Measurements from ENCODE around the gene EPS8L3.
"Not testable (repeated sequence)": the region's sequence is repeated elsewhere in the genome, so short reads cannot be mapped to it uniquely, and the experiment has no call there.

Gene EPS8L3

GRCh38 chr1:109712321-109712864 lies 51.3 kb downstream of the EPS8L3 start:
- ChIA-PET CTCF (no interaction called here), POLR2A (interaction anchor here (1.0 kb wide), 1 partner anchor 50 kb away, joined by 4 read pairs; no protein-coding TSS in a partner anchor)
- TF ChIP-seq, protein P1, sequence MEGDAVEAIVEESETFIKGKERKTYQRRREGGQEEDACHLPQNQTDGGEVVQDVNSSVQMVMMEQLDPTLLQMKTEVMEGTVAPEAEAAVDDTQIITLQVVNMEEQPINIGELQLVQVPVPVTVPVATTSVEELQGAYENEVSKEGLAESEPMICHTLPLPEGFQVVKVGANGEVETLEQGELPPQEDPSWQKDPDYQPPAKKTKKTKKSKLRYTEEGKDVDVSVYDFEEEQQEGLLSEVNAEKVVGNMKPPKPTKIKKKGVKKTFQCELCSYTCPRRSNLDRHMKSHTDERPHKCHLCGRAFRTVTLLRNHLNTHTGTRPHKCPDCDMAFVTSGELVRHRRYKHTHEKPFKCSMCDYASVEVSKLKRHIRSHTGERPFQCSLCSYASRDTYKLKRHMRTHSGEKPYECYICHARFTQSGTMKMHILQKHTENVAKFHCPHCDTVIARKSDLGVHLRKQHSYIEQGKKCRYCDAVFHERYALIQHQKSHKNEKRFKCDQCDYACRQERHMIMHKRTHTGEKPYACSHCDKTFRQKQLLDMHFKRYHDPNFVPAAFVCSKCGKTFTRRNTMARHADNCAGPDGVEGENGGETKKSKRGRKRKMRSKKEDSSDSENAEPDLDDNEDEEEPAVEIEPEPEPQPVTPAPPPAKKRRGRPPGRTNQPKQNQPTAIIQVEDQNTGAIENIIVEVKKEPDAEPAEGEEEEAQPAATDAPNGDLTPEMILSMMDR (IDR thresholded peaks at IDR 0.05; ENCODE audit: insufficient read depth, low read length, missing control alignments) = no peak
- no peak for DNase-seq (ENCODE audit: low read depth, low spot score)
- peak overlapping the region; percentile 36 for H3K4me3 ChIP-seq (ENCODE audit: low read depth, low read length)

- DNase-seq (ENCODE audit: low read depth, low spot score); CTCF ChIA-PET: not testable (repeated sequence)
- POLR2A ChIA-PET = interaction anchor here (1.0 kb wide), 1 partner anchor 50 kb away, joined by 4 read pairs; no protein-coding TSS in a partner anchor
- peak within 1 kb of the TSS; percentile 36 for H3K4me3 ChIP-seq (ENCODE audit: low read depth, low read length)
Observed at GRCh38 chr1:109711593-109712320, 52.0 kb downstream of the EPS8L3 start, which contains the start of gene GSTM5. Gene GSTM5, plus strand, starts transcription at chr1:109712251. Its CDS starts 62 bp downstream, at chr1:109712313.

DNA sequence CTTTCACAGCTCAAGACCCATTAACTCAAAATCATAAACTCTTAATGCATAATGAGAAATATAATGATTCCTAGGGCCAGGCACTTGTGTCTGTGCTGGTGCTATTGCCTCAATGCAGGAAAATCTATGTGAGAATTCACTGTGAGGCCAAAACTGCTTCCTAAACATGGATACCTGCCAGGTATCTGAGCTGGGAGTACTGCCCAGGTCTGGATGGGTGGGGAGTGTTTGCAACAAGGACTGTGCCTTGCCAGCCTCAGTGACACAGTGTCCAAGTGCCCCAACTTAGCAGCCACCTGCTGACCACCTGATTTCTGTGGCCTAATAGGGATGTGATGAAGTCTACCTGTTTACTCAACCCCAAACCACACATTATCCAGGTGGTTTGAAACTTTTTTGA lies 53.9 kb downstream of the EPS8L3 start:
- POLR2A ChIA-PET; H3K4me3 ChIP-seq (ENCODE audit: low read depth, low read length); CTCF ChIA-PET; DNase-seq (ENCODE audit: low read depth, low spot score): not testable (repeated sequence)

DNA sequence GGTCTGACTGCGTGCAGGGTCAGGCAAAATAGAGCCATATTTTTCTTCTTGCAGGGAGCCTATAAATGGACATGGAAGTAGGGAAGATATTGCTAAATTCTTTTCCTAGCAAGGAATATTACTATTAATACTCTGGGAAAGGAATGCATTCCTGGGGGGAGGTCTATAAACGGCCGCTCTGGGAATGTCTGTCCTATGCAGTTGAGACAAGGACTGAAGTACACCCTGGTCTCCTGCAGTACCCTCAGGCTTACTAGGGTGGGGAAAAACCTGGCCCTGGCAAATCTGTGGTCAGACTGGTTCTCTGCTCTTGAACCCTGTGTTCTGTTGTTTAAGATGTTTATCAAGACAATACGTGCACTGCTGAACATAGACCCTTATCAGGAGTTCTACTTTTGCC lies 54.8 kb downstream of the EPS8L3 start:
- CTCF ChIA-PET; POLR2A ChIA-PET; H3K4me3 ChIP-seq (ENCODE audit: low read depth, low read length); DNase-seq (ENCODE audit: low read depth, low spot score): not testable (repeated sequence)

- ChIA-PET CTCF (interaction anchor here (0.7 kb wide), 2 partner anchors 8 to 65 kb away, joined by 3 to 4 read pairs; no protein-coding TSS in a partner anchor), POLR2A (no interaction called here)
- DNase-seq (ENCODE audit: low read depth, low spot score) = no peak
- TF ChIP-seq, protein P1 (IDR thresholded peaks at IDR 0.05; ENCODE audit: insufficient read depth, low read length, missing control alignments) = no peak
- no peak overlapping the region for H3K4me3 ChIP-seq (ENCODE audit: low read depth, low read length)
Observed at GRCh38 chr1:109705411-109705810, 58.3 kb downstream of the EPS8L3 start.

DNA sequence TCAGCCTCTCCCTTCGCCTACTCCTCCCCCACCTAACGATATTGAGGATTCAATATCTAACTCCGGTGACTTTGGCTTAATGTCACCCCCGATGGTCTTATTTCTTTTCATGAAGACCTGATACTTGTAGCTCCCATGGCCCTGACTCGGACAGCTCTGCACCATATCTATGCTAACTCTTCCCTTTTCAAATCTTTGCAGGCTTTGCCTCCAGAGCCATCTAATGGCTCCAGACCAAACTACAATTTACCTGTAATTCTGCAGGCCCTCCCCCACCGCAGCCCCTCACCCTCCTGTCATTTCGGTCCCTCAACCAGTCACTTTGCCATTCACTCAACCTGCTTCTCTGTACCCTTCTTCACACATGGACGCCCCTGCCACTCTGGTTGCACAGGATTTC lies 59.5 kb downstream of the EPS8L3 start:
- POLR2A ChIA-PET = no interaction called here
- CTCF ChIA-PET = no interaction called here
- TF ChIP-seq, protein P1 (IDR thresholded peaks at IDR 0.05; ENCODE audit: insufficient read depth, low read length, missing control alignments) = no peak
- DNase-seq (ENCODE audit: low read depth, low spot score) = no peak
- no peak overlapping the region for H3K4me3 ChIP-seq (ENCODE audit: low read depth, low read length)

- H3K4me3 ChIP-seq (ENCODE audit: low read depth, low read length); DNase-seq (ENCODE audit: low read depth, low spot score); POLR2A ChIA-PET; CTCF ChIA-PET: not testable (repeated sequence)
Observed at GRCh38 chr1:109702940-109703339, 60.8 kb downstream of the EPS8L3 start.

Measured in AG04449 (cell line).